ENCODE measurements around the gene ROMO1.

- TF ChIP-seq, protein P1, sequence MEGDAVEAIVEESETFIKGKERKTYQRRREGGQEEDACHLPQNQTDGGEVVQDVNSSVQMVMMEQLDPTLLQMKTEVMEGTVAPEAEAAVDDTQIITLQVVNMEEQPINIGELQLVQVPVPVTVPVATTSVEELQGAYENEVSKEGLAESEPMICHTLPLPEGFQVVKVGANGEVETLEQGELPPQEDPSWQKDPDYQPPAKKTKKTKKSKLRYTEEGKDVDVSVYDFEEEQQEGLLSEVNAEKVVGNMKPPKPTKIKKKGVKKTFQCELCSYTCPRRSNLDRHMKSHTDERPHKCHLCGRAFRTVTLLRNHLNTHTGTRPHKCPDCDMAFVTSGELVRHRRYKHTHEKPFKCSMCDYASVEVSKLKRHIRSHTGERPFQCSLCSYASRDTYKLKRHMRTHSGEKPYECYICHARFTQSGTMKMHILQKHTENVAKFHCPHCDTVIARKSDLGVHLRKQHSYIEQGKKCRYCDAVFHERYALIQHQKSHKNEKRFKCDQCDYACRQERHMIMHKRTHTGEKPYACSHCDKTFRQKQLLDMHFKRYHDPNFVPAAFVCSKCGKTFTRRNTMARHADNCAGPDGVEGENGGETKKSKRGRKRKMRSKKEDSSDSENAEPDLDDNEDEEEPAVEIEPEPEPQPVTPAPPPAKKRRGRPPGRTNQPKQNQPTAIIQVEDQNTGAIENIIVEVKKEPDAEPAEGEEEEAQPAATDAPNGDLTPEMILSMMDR (IDR thresholded peaks at IDR 0.05; ENCODE audit: poor library complexity), result no peak
- TF ChIP-seq EZH2phosphoT487 (IDR thresholded peaks at IDR 0.05; ENCODE audit: low read depth, severe bottlenecking, unreplicated experiment), result no peak
Measured at GRCh38 chr20:35735826-35736470, 36.7 kb downstream of the ROMO1 start.
